GM12872 (cell line): ENCODE data around the gene CPA1.

Experiments
- CTCF ChIP-seq: IDR thresholded peaks from 3 replicates; pipeline ENCODE4 v1.5.1; 2011; ENCODE audit warnings: low read depth, mild to moderate bottlenecking, low read length, moderate library complexity; ENCODE audit not compliant: insufficient read depth

The CPA1 gene

GRCh38 chr7:130358471-130358870 is 21.8 kb upstream of the CPA1 start:
- TF ChIP-seq CTCF, result no peak

DNA sequence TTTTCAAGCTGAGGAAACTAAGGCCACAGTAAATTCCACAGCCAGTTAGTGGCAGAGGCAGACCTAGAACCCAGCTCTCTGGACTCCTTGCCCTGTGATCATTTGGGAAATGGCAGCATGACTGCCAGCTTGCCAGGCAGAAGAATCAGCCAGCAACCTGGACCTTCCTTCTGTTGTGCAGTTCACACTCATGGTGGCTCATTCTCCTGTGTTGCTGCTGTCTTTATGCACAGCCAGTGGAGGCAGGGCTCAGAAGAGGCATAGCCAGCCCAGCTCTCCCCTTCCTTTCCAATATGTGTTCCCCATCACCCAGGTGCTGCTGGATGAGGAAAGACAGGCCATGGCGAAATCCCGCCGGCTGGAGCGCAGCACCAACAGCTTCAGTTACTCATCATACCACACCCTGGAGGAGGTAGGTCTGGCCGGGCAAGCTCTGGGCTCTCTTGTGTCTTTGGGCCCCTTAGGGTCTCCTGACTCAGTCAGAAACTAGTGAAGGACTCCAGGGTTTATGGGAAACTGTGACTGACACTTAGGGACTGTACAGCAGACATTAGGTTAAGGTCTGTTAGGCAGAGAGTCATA is 20.9 kb upstream of the CPA1 start:
- no peak for TF ChIP-seq CTCF

- no peak for TF ChIP-seq CTCF
Measured at GRCh38 chr7:130360518-130360917, 19.8 kb upstream of the CPA1 start.

DNA sequence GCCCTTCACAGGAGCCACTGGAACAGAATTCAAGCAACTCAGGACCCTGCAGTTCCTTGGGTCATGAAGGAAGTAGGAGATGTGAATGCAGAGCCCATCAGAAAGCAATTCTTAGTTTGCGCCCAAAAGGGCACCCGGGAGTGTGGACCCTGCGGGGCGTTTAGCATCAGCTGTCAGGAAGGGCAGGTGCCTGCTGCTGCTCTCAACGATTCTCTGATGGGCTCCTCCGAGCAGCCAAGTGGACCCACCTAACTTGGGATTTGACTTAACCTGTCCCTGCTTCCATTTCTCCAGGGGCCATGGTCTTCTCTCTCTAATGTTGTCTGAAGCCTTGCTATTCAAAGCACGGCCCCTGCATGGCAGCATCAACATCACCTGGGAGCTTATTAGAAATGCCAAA is 18.6 kb upstream of the CPA1 start:
- TF ChIP-seq CTCF, result no peak

- no peak for TF ChIP-seq CTCF
Measured at GRCh38 chr7:130362251-130362816, 18.0 kb upstream of the CPA1 start.

GRCh38 chr7:130363026-130363847 is 17.1 kb upstream of the CPA1 start:
- TF ChIP-seq CTCF, result no peak

GRCh38 chr7:130364451-130364850 is 15.8 kb upstream of the CPA1 start:
- no peak for TF ChIP-seq CTCF
